GM12873 (cell line): ENCODE results near the gene LRRC51.

ENCODE experiments used
- CTCF ChIP-seq: IDR thresholded peaks from 2 replicates; pipeline ENCODE4 v1.5.1; 2012; ENCODE audit warnings: low read depth, mild to moderate bottlenecking, moderate library complexity, low read length, control low read depth; ENCODE audit not compliant: insufficient read depth; ENCODE audit errors: missing control alignments

Gene LRRC51

GRCh38 chr11:72135891-72136683, 55.4 kb downstream of the LRRC51 start:
- no peak for TF ChIP-seq CTCF

GRCh38 chr11:72136684-72137262, 56.1 kb downstream of the LRRC51 start:
- TF ChIP-seq CTCF: no peak

GRCh38 chr11:72138821-72139390, 58.3 kb downstream of the LRRC51 start:
- no peak for TF ChIP-seq CTCF

- TF ChIP-seq CTCF: no peak
These were observed 58.9 kb downstream of the LRRC51 start for GRCh38 chr11:72139500-72139899.

- TF ChIP-seq CTCF: no peak
These were observed 60.0 kb downstream of the LRRC51 start for GRCh38 chr11:72140661-72141060.

GRCh38 chr11:72141066-72141465, 60.4 kb downstream of the LRRC51 start:
- TF ChIP-seq CTCF: no peak

- TF ChIP-seq CTCF: no peak
These were observed 64.3 kb downstream of the LRRC51 start for GRCh38 chr11:72144807-72145565.
